Measurements from ENCODE around the gene LOXL1.

Gene LOXL1

DNA sequence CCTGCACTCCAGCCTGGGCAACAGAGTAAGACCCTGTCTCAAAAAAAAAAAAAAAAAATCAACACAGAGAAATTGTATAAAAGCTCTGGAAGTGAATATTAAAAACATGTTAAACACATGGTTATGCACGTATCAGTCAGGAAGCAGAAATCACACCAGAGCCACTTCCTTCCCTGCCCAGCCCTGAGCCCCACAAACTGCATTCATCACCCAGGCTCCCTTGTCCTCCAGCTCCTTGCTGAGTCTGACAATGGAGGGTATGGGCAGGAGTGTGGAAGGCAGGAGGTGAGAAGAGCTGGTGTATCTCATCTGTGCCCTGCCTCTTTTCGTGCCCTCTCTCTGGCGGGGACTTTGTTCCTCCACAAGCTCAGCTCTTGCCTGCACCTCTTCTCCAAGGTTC, 12.1 kb upstream of the LOXL1 start:
- H3K4me3 ChIP-seq (ENCODE audit: low read depth, low read length) = no peak overlapping the region
- TF ChIP-seq CTCF (IDR thresholded peaks at IDR 0.05; ENCODE audit: low read depth, low read length) = no peak
- in situ Hi-C loops (cut with HindIII; ENCODE audit: low sequenced_read_pairs) = no loop called here
- no peak for DNase-seq (ENCODE audit: low read depth, low spot score)

- no peak overlapping the region for H3K4me3 ChIP-seq (ENCODE audit: low read depth, low read length)
- in situ Hi-C loops (cut with HindIII; ENCODE audit: low sequenced_read_pairs) = no loop called here
- TF ChIP-seq CTCF (IDR thresholded peaks at IDR 0.05; ENCODE audit: low read depth, low read length) = no peak
- DNase-seq (ENCODE audit: low read depth, low spot score) = no peak
These were observed 11.2 kb upstream of the LOXL1 start for GRCh38 chr15:73915082-73915481.

DNA sequence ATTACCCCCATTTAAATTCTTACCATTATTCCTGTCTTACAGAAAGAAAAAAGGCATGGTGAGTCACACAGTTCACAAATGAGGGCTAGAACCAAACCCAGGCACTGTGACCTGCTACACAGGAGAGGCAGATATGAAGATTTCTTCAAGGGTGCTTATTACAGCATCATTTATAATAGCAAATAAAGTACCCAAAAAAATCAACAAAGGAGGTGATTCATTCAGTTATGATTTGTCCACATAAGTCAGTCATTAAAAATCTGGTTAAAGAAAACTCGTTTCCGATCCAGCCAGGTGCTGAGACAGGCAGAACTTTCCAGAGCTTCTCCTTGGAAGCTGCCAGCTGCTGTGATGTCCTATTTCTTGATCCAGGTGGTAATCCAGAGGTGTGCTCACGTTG, 7.5 kb upstream of the LOXL1 start:
- in situ Hi-C loops (cut with HindIII; ENCODE audit: low sequenced_read_pairs) = no loop called here
- TF ChIP-seq CTCF (IDR thresholded peaks at IDR 0.05; ENCODE audit: low read depth, low read length) = no peak
- no peak for DNase-seq (ENCODE audit: low read depth, low spot score)
- no peak overlapping the region for H3K4me3 ChIP-seq (ENCODE audit: low read depth, low read length)

- TF ChIP-seq CTCF (IDR thresholded peaks at IDR 0.05; ENCODE audit: low read depth, low read length) = no peak
- H3K4me3 ChIP-seq (ENCODE audit: low read depth, low read length) = no peak overlapping the region
- in situ Hi-C loops (cut with HindIII; ENCODE audit: low sequenced_read_pairs) = no loop called here
These were observed 6.6 kb upstream of the LOXL1 start for GRCh38 chr15:73919706-73920105.

GRCh38 chr15:73921254-73921925, 4.9 kb upstream of the LOXL1 start:
- H3K4me3 ChIP-seq (ENCODE audit: low read depth, low read length) = no peak overlapping the region
- in situ Hi-C loops (cut with HindIII; ENCODE audit: low sequenced_read_pairs) = no loop called here
- DNase-seq (ENCODE audit: low read depth, low spot score) = no peak
- no peak for TF ChIP-seq CTCF (IDR thresholded peaks at IDR 0.05; ENCODE audit: low read depth, low read length)

More at GRCh38 chr15:73919706-73920105, 6.6 kb upstream of the LOXL1 start:
- DNase-seq (ENCODE audit: low read depth, low spot score) = no peak

DNA sequence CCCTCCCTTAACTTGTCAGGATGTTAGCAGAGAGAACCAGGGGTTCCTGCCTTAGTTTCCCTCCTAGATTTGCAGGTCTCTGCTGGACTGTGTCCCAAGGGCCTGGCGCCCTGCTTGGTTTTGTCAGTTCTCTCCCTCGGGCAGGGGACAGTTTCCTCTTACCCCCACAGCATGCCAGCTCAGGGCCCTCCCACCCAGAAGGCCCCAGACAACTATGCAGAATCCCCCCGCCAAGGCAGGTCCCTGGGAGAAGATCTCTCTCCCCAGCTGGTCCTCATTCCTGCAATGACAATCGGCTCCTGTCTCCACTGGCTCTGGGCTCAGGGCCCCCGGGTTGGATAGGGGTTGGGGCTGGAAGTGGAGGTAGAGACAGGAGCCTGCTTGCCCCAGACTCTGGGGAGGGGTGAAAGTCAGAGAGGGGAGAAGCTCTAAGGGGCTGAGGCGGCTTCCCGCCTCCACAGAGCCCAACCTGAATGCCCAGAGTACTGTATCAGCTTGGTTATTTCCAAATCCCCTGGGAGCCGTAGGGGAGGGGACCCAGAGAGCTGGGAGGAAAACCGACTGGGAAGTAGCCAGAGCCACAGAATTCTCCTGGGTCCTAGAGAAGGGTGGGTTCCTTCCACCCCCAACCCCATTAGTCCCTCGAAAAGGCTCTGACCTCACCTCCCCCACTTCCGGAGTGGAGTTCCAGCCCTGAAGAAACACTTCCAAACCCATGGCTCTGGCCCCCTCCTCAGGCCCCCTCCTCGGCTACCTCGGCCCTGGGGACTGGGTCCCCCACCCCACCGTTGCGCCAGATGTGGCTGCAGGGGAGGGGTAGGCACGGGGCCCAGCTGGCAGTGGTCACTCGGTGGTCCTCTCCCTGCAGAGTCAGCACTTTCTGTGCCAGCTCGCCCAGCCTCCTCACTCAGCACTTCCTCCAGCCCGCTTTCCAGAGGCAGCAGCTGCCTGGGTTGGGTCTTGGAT, 3.8 kb upstream of the LOXL1 start:
- TF ChIP-seq CTCF (IDR thresholded peaks at IDR 0.05; ENCODE audit: low read depth, low read length) = no peak
- in situ Hi-C loops (cut with HindIII; ENCODE audit: low sequenced_read_pairs) = no loop called here
- DNase-seq (ENCODE audit: low read depth, low spot score) = peak; percentile 55
- peak overlapping the region; percentile 3 for H3K4me3 ChIP-seq (ENCODE audit: low read depth, low read length)
